ENCODE results near the gene ADARB2.
"Not testable (repeated sequence)": the region's sequence is repeated elsewhere in the genome, so short reads cannot be mapped to it uniquely, and the experiment has no call there.

ADARB2 gene

GRCh38 chr10:1544209-1544673 lies 193.1 kb downstream of the ADARB2 start:
- H3K4me3 ChIP-seq (ENCODE audit: low read depth, low read length) = no peak overlapping the region
- TF ChIP-seq CTCF (IDR thresholded peaks at IDR 0.05; ENCODE audit: low read depth, low read length, missing control alignments) = no peak
- DNase-seq (ENCODE audit: low read depth) = no peak

GRCh38 chr10:1543596-1543995 lies 193.7 kb downstream of the ADARB2 start:
- no peak overlapping the region for H3K4me3 ChIP-seq (ENCODE audit: low read depth, low read length)
- DNase-seq (ENCODE audit: low read depth) = no peak
- no peak for TF ChIP-seq CTCF (IDR thresholded peaks at IDR 0.05; ENCODE audit: low read depth, low read length, missing control alignments)

GRCh38 chr10:1542941-1543340 lies 194.4 kb downstream of the ADARB2 start:
- no peak for DNase-seq (ENCODE audit: low read depth)
- H3K4me3 ChIP-seq (ENCODE audit: low read depth, low read length) = no peak overlapping the region
- TF ChIP-seq CTCF (IDR thresholded peaks at IDR 0.05; ENCODE audit: low read depth, low read length, missing control alignments) = no peak

GRCh38 chr10:1540144-1540543 lies 197.2 kb downstream of the ADARB2 start:
- no peak for DNase-seq (ENCODE audit: low read depth)
- TF ChIP-seq CTCF (IDR thresholded peaks at IDR 0.05; ENCODE audit: low read depth, low read length, missing control alignments) = no peak
- H3K4me3 ChIP-seq (ENCODE audit: low read depth, low read length) = no peak overlapping the region

- H3K4me3 ChIP-seq (ENCODE audit: low read depth, low read length) = no peak overlapping the region
- TF ChIP-seq CTCF (IDR thresholded peaks at IDR 0.05; ENCODE audit: low read depth, low read length, missing control alignments) = no peak
- no peak for DNase-seq (ENCODE audit: low read depth)
Measured at GRCh38 chr10:1539216-1539615, 198.1 kb downstream of the ADARB2 start.

GRCh38 chr10:1538531-1539061 lies 198.7 kb downstream of the ADARB2 start:
- no peak for DNase-seq (ENCODE audit: low read depth)
- TF ChIP-seq CTCF (IDR thresholded peaks at IDR 0.05; ENCODE audit: low read depth, low read length, missing control alignments) = no peak
- no peak overlapping the region for H3K4me3 ChIP-seq (ENCODE audit: low read depth, low read length)

GRCh38 chr10:1538121-1538520 lies 199.2 kb downstream of the ADARB2 start:
- no peak for TF ChIP-seq CTCF (IDR thresholded peaks at IDR 0.05; ENCODE audit: low read depth, low read length, missing control alignments)
- DNase-seq (ENCODE audit: low read depth) = no peak
- H3K4me3 ChIP-seq (ENCODE audit: low read depth, low read length) = no peak overlapping the region

- not testable (repeated sequence) for H3K4me3 ChIP-seq (ENCODE audit: low read depth, low read length); DNase-seq (ENCODE audit: low read depth)
Measured at GRCh38 chr10:1537449-1537848, 199.9 kb downstream of the ADARB2 start.

Measured in GM12864 (cell line).